ENCODE data around the gene SRPX2. TPM values are rescaled to one million over a fixed set of nuclear protein-coding genes. Genes with fewer than 3 reads are reported as not detected.

The SRPX2 gene
- 55.6 and 56.8 TPM in 2 replicates for total RNA-seq

GRCh38 chrX:100643956-100644860, at the start of gene SRPX2:
Gene SRPX2 (plus strand): TSS chrX:100644199. CDS start chrX:100646323, 2,124 bp downstream.

GRCh38 chrX:100636321-100636991, 7.5 kb upstream of the SRPX2 start, which contains the start of gene TSPAN6:
Gene TSPAN6 (minus strand): TSS chrX:100636806. CDS start chrX:100636694, 112 bp downstream.

Other genes with a start within 250 kb of the SRPX2 start
- 0.85 and 2.8 TPM in 2 replicates for gene PCDH19, start 233.9 kb upstream of the SRPX2 start, total RNA-seq
- 3.4 and 4.7 TPM in 2 replicates for gene TNMD, start 59.3 kb upstream of the SRPX2 start, total RNA-seq
- gene TSPAN6, start 7.4 kb upstream of the SRPX2 start, total RNA-seq, result 23.7 and 26.0 TPM in 2 replicates
- 0.97 and 2.6 TPM in 2 replicates for gene SYTL4, start 87.9 kb downstream of the SRPX2 start, total RNA-seq
- 8.9 and 9.7 TPM in 2 replicates for gene CSTF2, start 176.2 kb downstream of the SRPX2 start, total RNA-seq
- not detected in 2 replicates for gene NOX1, start 230.2 kb downstream of the SRPX2 start, total RNA-seq